Stimulated activated CD8-positive, alpha-beta memory T cell treated with anti-CD3 and anti-CD28 coated beads, Interleukin-7, amount 100 ng/mL, for 1 hour (primary cell): ENCODE results near the gene UBE2M.
A peak's percentile ranks its signal among the peaks of the same experiment; 100 is the strongest.
"Not testable (repeated sequence)": the region's sequence is repeated elsewhere in the genome, so short reads cannot be mapped to it uniquely, and the experiment has no call there.

Experiments used
- DNase-seq, 2 donors: peaks; one replicate each; pipeline ENCODE4 v3.0.0-alpha.2; 2020; ENCODE audit warnings: low read depth in 2 of 2

Gene UBE2M

GRCh38 chr19:58539169-58539559 is 19.2 kb downstream of the UBE2M start:
- DNase-seq, result not testable (repeated sequence)

GRCh38 chr19:58538257-58539168 is 19.9 kb downstream of the UBE2M start:
- no peak for DNase-seq

- no peak for DNase-seq
Observed at GRCh38 chr19:58536852-58537798, 21.3 kb downstream of the UBE2M start.

GRCh38 chr19:58535857-58536256 is 22.6 kb downstream of the UBE2M start:
- DNase-seq, result no peak

- DNase-seq, result no peak
Observed at GRCh38 chr19:58531034-58531840, 27.2 kb downstream of the UBE2M start.

- DNase-seq, result no peak
Observed at GRCh38 chr19:58529405-58529804, 29.0 kb downstream of the UBE2M start.

GRCh38 chr19:58522709-58523108 is 35.7 kb downstream of the UBE2M start:
- DNase-seq, result no peak

- DNase-seq, result no peak
Observed at GRCh38 chr19:58521651-58522050, 36.8 kb downstream of the UBE2M start.

GRCh38 chr19:58520257-58520599 is 38.2 kb downstream of the UBE2M start:
- no peak for DNase-seq

GRCh38 chr19:58519355-58520256 is 38.8 kb downstream of the UBE2M start, which contains the start of gene ZBTB45:
TSS of gene ZBTB45 (minus strand) at chr19:58519810. CDS start at chr19:58517673, 2,137 bp downstream.
- peak; percentile 70 to 76 for DNase-seq

- DNase-seq, result no peak
Observed at GRCh38 chr19:58519087-58519354, 39.4 kb downstream of the UBE2M start.

GRCh38 chr19:58518256-58519086 is 39.9 kb downstream of the UBE2M start:
- no peak for DNase-seq

- DNase-seq, result no peak
Observed at GRCh38 chr19:58516964-58517833, 41.2 kb downstream of the UBE2M start.

GRCh38 chr19:58516246-58516836 is 42.1 kb downstream of the UBE2M start:
- no peak for DNase-seq

GRCh38 chr19:58515259-58515658 is 43.2 kb downstream of the UBE2M start:
- no peak for DNase-seq

GRCh38 chr19:58514564-58515022 is 43.8 kb downstream of the UBE2M start:
- DNase-seq, result no peak

- DNase-seq, result peak; percentile 78 to 82
Observed at GRCh38 chr19:58513694-58514563, 44.5 kb downstream of the UBE2M start.
